Parathyroid adenoma (tissue), 2 donors: ENCODE data around the gene NMT2.

Experiments used
- H2AFZ ChIP-seq: fragments of 300-600 bp; sonication (generic); one replicate; pipeline ENCODE4 v1.7.0; 2017; ENCODE audit warnings: antibody characterized with exemption, mild to moderate bottlenecking
- H3K27ac ChIP-seq: fragments of 300-600 bp; sonication (generic); one replicate; pipeline ENCODE4 v1.7.0; 2017
- H3K27me3 ChIP-seq: fragments of 300-600 bp; sonication (generic); one replicate; pipeline ENCODE4 v1.7.0; 2017; ENCODE audit warnings: low read length; ENCODE audit not compliant: control insufficient read depth, insufficient read depth
- H3K36me3 ChIP-seq: fragments of 300-600 bp; sonication (generic); one replicate; pipeline ENCODE4 v1.7.0; 2017; ENCODE audit warnings: low read length; ENCODE audit not compliant: control insufficient read depth, insufficient read depth
- H3K4me1 ChIP-seq: fragments of 300-600 bp; sonication (generic); one replicate; pipeline ENCODE4 v1.7.0; 2017; ENCODE audit warnings: control low read depth
- H3K4me2 ChIP-seq: fragments of 300-600 bp; sonication (generic); one replicate; pipeline ENCODE4 v1.7.0; 2017; ENCODE audit warnings: low read length
- H3K4me3 ChIP-seq: fragments of 300-600 bp; sonication (generic); one replicate; pipeline ENCODE4 v1.7.0; 2017; ENCODE audit warnings: low read depth, low read length
- H3K79me2 ChIP-seq: fragments of 300-600 bp; sonication (generic); one replicate; pipeline ENCODE4 v1.7.0; 2017; ENCODE audit warnings: control low read depth
- H3K9ac ChIP-seq: fragments of 300-600 bp; sonication (generic); one replicate; pipeline ENCODE4 v1.7.0; 2017; ENCODE audit warnings: mild to moderate bottlenecking
- H3K9me3 ChIP-seq: fragments of 300-600 bp; sonication (generic); one replicate; pipeline ENCODE4 v1.7.0; 2017; ENCODE audit warnings: low read length; ENCODE audit not compliant: control insufficient read depth
- CTCF ChIP-seq: fragments of 300-600 bp; sonication (generic); IDR thresholded peaks from one replicate; pipeline ENCODE4 v1.7.0; 2017; ENCODE audit warnings: antibody characterized with exemption, mild to moderate bottlenecking
- donor health status: primary hyperparathyroidism.

Gene NMT2

GRCh38 chr10:15167411-15168290, 842 bp downstream of the NMT2 start:
- H3K36me3 ChIP-seq: no peaks in the 10 kb centered on the region
- H3K9me3 ChIP-seq: no peaks in the 10 kb centered on the region
- peak overlapping the region; percentile 95 for H3K4me2 ChIP-seq
- peak; percentile 53 for TF ChIP-seq CTCF
- H3K4me1 ChIP-seq: peaks cover 19% of the 10 kb centered on the region
- H3K27ac ChIP-seq: peak overlapping the region; percentile 82
- peak overlapping the region; percentile 87 for H2AFZ ChIP-seq
- peaks cover 22% of the 10 kb centered on the region for H3K79me2 ChIP-seq
- no peak overlapping the region for H3K9ac ChIP-seq
- peak overlapping the region; percentile 85 for H3K4me3 ChIP-seq
- no peaks in the 10 kb centered on the region for H3K27me3 ChIP-seq

GRCh38 chr10:15166325-15166724, 2.2 kb downstream of the NMT2 start:
- Histone ChIP-seq H3K4me3 (no peak overlapping the region), H3K4me1 (peaks cover 19% of the 10 kb centered on the region), H2AFZ (no peak overlapping the region), H3K79me2 (peaks cover 23% of the 10 kb centered on the region), H3K4me2 (no peak overlapping the region), H3K9me3 (no peaks in the 10 kb centered on the region), H3K9ac (no peak overlapping the region), H3K27me3 (no peaks in the 10 kb centered on the region), H3K27ac (no peak overlapping the region), H3K36me3 (no peaks in the 10 kb centered on the region)
- TF ChIP-seq CTCF: no peak

DNA sequence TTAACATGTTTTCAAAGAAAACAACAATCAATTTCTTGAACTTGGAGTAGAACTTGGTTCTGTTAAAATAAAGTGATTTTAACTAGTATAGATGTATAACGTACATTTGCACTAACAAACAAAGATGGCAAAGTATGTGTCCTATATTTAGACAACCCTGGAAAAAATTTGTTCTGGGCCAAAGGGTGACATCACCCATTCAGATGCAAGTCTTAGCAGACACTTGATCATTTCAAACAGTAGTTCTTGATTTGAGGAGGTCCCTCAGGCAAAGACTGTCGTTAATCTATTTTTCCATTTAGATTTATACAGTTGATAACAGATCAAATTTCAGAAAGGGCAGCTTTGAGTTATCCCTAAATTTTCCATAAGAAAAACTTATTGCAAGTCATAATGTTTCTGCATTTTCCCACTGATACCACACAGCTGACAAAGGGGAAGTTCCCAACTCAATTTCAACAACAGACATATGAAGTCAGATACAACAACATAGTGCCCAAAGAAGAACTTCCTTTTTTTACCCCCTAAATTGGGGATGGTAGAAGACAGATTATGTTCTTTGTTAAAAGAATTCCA, 5.2 kb downstream of the NMT2 start:
- Histone ChIP-seq H3K79me2 (peaks cover 35% of the 10 kb centered on the region), H3K27me3 (no peaks in the 10 kb centered on the region), H3K27ac (no peak overlapping the region), H3K9me3 (no peaks in the 10 kb centered on the region), H3K4me1 (peaks cover 6% of the 10 kb centered on the region), H3K9ac (no peak overlapping the region), H2AFZ (no peak overlapping the region), H3K4me2 (no peak overlapping the region), H3K36me3 (no peaks in the 10 kb centered on the region), H3K4me3 (no peak overlapping the region)
- no peak for TF ChIP-seq CTCF

- no peak for TF ChIP-seq CTCF
- peaks cover 51% of the 10 kb centered on the region for H3K79me2 ChIP-seq
- H3K4me3 ChIP-seq: no peak overlapping the region
- H3K4me1 ChIP-seq: peaks cover 6% of the 10 kb centered on the region
- no peak overlapping the region for H3K9ac ChIP-seq
- H3K27me3 ChIP-seq: no peaks in the 10 kb centered on the region
- H3K4me2 ChIP-seq: no peak overlapping the region
- H3K36me3 ChIP-seq: no peaks in the 10 kb centered on the region
- H2AFZ ChIP-seq: no peak overlapping the region
- no peak overlapping the region for H3K27ac ChIP-seq
- H3K9me3 ChIP-seq: no peaks in the 10 kb centered on the region
Observed at GRCh38 chr10:15158972-15159371, 9.5 kb downstream of the NMT2 start.
